Stimulated activated naive B cell treated with anti-CD40 and anti-IgM and Interleukin-4, amounts not matched to agents 10 μg/mL and 1 μg/mL and 100 μg/mL, for 72 hours (primary cell): ENCODE measurements around the gene MAML2.
A peak's percentile ranks its signal among the peaks of the same experiment; 100 is the strongest.

Source experiments
- ATAC-seq, 2 donors: fragments of 150-1000 bp; cut with Tn5 transposase; replicated peaks; 2 replicates each; pipeline ENCODE4 v1.10.0; 2021; ENCODE audit warnings: moderate library complexity in 1 of 2
- DNase-seq: peaks from one replicate; pipeline ENCODE4 v3.0.0; 2021
- H3K27ac Mint-ChIP-seq: one replicate; pipeline ENCODE4 v1.8.0; 2022; ENCODE audit warnings: mild to moderate bottlenecking, mixed read lengths
- H3K27me3 Mint-ChIP-seq, 2 donors: one replicate each; pipeline ENCODE4 v1.8.0; 2022; ENCODE audit warnings: mixed read lengths in 2 of 2
- H3K36me3 Mint-ChIP-seq, 2 donors: one replicate each; pipeline ENCODE4 v1.8.0; 2022; ENCODE audit warnings: mixed read lengths in 2 of 2, mild to moderate bottlenecking in 1 of 2
- H3K4me1 Mint-ChIP-seq, 2 donors: one replicate each; pipeline ENCODE4 v1.8.0; 2022; ENCODE audit warnings: mixed read lengths in 2 of 2, mild to moderate bottlenecking in 1 of 2
- H3K4me3 Mint-ChIP-seq, 2 donors: one replicate each; pipeline ENCODE4 v1.8.0; 2022; ENCODE audit warnings: mild to moderate bottlenecking in 2 of 2, mixed read lengths in 2 of 2, moderate library complexity in 1 of 2
- H3K9me3 Mint-ChIP-seq, 2 donors: one replicate each; pipeline ENCODE4 v1.8.0; 2022; ENCODE audit warnings: mixed read lengths in 2 of 2, mild to moderate bottlenecking in 1 of 2

The MAML2 gene

DNA sequence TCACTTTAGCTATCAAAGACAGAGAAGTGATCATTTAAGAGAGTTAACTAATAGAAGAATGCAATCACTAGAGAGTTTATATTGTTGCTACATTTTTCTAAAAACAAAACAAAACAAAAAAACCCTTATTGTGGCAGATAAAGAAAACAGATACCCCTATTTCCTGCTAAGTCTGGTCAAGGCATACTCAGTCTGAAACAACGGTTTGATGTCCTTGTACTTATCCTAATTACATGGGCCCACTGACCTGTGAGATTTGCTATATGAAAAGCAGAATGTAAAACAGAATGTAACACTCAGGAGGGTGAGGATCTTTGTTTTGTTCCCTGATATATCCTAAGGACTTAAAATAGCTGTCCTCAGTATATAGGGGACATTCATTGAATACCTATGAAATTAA, 24.6 kb downstream of the MAML2 start:
- Mint-ChIP-seq H3K27me3 (no peaks in the 10 kb centered on the region), H3K9me3 (no peaks in the 10 kb centered on the region), H3K4me1 (peaks cover 31 to 69% of the 10 kb centered on the region in 2 donors), H3K4me3 (no peak overlapping the region), H3K27ac (no peak overlapping the region), H3K36me3 (peaks cover 18 to 48% of the 10 kb centered on the region in 2 donors)
- DNase-seq = no peak
- ATAC-seq = no peak

DNA sequence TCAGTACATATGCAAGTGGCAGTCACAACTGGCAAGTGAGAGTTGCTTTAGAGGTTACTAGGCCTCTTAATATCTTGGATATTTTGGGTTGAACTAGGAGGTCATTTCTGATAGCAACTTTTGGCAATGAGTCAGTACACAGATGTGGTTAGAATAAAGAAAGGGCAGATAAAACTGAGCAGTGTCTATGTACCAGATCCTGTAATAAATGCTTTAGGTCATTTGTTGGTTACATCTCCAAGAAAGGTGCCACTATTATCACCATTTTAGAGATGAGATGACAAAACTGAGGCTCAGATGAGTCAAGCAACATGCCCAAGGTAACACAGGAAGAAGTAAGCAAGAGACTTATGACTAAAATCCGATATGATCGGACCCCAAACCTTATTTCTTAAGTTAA, 25.0 kb downstream of the MAML2 start:
- Mint-ChIP-seq H3K4me3 (no peak overlapping the region), H3K4me1 (peaks cover 35 to 73% of the 10 kb centered on the region in 2 donors), H3K36me3 (peaks cover 18 to 48% of the 10 kb centered on the region in 2 donors), H3K27ac (no peak overlapping the region), H3K9me3 (no peaks in the 10 kb centered on the region), H3K27me3 (no peaks in the 10 kb centered on the region)
- DNase-seq = no peak
- peak in 1 of 2 donors; percentile 38 for ATAC-seq

DNA sequence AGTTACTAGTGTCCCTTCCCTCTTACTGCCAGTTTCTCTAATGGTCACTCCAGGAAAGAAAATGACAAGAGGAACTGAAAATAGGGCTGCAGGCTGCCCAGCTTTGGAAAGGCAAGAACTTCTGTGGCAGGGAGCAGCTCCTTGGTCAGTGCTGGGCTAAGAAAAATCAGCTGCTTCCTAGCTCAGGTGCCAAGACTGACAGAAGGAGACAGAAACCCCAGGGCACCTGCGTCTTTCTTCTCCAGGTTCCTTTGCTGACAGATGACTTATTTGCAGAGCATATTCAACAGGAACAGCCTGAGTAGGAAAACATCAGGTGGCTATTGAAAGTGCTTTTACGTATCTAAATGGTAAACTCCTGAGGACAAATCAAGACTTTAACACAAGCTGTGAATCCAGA, 25.4 kb downstream of the MAML2 start:
- H3K36me3 Mint-ChIP-seq = peaks cover 17 to 46% of the 10 kb centered on the region in 2 donors
- no peak overlapping the region for H3K4me3 Mint-ChIP-seq
- no peak overlapping the region for H3K27ac Mint-ChIP-seq

DNA sequence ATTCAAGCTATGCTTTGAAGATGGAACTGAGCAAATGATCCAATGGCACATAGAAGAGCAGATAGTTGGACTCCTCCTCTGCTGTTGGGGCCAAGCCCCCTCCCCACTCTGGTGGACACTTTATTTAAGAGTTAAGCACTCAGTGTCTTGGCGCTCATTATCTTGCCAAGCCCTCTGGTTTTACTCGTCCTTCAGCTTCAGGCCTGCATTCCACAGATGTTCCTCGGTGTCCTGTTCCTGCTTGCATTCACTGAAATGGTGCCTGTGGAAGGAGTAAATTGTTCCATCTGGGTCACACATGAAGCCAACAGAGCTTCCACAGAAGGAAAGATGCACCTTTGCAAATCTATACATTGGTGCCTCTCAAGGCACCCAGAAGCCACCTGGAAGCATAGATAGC, 26.1 kb downstream of the MAML2 start:
- H3K27ac Mint-ChIP-seq = no peak overlapping the region

More for the DNA sequence above, 25.4 kb downstream of the MAML2 start:
- ATAC-seq (no peak), DNase-seq (no peak)
- Mint-ChIP-seq H3K4me1 (peaks cover 36 to 73% of the 10 kb centered on the region in 2 donors), H3K9me3 (no peaks in the 10 kb centered on the region), H3K27me3 (no peaks in the 10 kb centered on the region)

DNA sequence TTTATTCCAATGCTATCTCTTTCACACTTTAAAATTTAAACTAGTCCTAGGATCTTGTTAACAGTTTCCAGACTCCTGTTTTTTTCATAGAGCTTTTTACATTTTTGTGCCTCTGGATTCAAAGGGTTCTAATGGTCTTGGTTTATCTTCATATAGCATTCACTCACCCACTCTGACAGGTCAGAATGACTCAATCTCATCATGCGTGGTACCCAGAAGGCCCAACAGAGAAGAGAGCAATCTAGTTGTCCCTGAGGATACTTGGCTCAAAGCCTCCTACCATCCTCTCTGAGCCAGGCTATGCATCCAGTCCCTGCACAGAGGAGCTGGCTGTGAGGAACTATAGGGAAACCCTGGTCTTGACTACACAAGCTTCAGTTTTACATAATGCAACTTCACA, 27.5 kb downstream of the MAML2 start:
- Mint-ChIP-seq H3K4me1 (peaks cover 34 to 56% of the 10 kb centered on the region in 2 donors), H3K27me3 (no peaks in the 10 kb centered on the region), H3K9me3 (no peaks in the 10 kb centered on the region), H3K36me3 (peaks cover 17 to 36% of the 10 kb centered on the region in 2 donors), H3K27ac (no peak overlapping the region), H3K4me3 (no peak overlapping the region)
- no peak for ATAC-seq
- no peak for DNase-seq

More for the DNA sequence above, 26.1 kb downstream of the MAML2 start:
- Mint-ChIP-seq H3K36me3 (peaks cover 17 to 41% of the 10 kb centered on the region in 2 donors), H3K27me3 (no peaks in the 10 kb centered on the region), H3K4me3 (no peak overlapping the region), H3K9me3 (no peaks in the 10 kb centered on the region), H3K4me1 (peaks cover 37 to 69% of the 10 kb centered on the region in 2 donors)
- no peak for ATAC-seq
- no peak for DNase-seq

DNA sequence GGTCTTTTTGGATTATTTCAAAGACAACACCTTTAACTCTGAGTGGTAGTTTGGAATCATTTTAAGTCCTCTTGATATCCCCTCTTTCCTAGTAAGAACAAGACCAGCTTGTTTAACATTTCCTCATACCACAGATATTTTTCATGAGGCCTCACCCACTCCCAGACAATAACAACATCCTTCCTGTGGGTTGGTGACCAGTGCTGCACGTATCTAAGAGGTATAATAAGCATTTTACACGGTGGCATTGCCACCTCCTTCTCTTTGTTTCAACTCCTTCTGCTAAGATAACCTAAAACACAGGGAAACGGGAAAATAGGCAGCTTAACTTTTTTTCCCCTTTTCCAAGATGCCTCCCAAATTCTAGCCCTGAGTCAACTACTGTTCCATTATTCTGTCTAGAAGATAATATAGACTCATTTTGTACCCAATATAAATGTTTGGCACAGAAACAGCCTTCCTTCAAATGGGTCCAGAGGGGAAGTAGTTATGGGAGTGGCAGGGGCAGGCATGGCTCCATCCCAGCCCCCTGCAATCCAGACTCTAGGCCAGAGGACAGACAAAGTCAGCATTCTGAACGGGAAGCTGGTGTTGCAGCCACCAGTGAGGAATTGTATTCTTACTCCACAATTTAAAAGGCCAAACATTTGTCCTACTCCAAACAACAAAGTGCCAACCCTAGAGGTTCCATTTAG, 28.5 kb downstream of the MAML2 start:
- no peaks in the 10 kb centered on the region for H3K9me3 Mint-ChIP-seq
- peak overlapping the region; percentile 57 for H3K27ac Mint-ChIP-seq
- ATAC-seq (no peak), DNase-seq (no peak)
- no peak overlapping the region for H3K4me3 Mint-ChIP-seq
- H3K4me1 Mint-ChIP-seq = peaks cover 30 to 57% of the 10 kb centered on the region in 2 donors
- no peaks in the 10 kb centered on the region for H3K27me3 Mint-ChIP-seq
- H3K36me3 Mint-ChIP-seq = peaks cover 17 to 35% of the 10 kb centered on the region in 2 donors

DNA sequence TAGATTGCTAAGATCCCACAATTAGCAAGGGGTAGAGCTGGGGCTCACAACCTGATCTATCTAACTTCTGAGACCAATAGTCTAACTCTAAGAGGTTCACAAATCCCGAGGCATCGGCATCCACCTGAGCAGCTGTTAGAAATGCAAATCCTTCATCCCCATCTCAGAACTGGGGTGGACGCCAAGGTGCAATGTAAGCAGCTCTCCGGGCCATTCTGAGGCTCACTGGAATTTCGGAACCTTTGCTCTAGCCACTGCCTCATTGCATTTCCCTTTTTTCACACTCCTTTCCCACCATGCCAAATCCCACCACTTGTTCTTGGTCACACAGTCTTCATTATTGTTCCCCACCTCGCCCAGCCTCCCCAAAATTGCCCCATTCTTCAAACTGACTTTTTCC, 29.8 kb downstream of the MAML2 start:
- no peak for DNase-seq
- ATAC-seq = no peak
- Mint-ChIP-seq H3K9me3 (no peaks in the 10 kb centered on the region), H3K4me1 (peaks cover 32 to 68% of the 10 kb centered on the region in 2 donors), H3K27me3 (no peaks in the 10 kb centered on the region), H3K4me3 (no peak overlapping the region), H3K36me3 (peaks cover 17 to 35% of the 10 kb centered on the region in 2 donors), H3K27ac (no peak overlapping the region)

DNA sequence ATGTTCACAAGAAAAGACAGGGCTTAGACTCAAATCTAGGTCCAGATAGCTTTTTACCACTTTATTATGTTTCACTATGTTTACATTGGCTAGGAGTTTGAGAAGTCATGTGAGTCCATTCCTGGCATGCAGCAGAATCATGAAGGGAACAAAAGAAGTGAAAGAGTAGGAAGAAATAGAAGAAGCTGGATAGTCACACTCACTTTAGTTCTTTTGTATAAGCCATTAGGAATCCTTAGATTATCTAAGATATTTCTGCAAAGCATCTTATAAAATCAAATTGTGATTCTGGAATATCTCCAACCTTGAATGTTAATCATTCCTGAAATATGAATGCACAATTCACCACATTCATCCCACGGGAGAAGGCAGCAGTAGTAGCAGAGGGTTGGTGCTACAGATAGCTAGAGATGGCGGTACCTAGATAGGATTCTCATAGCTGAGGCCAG, 31.9 kb downstream of the MAML2 start:
- Mint-ChIP-seq H3K4me1 (peaks cover 35 to 68% of the 10 kb centered on the region in 2 donors), H3K4me3 (no peak overlapping the region), H3K36me3 (peaks cover 5 to 29% of the 10 kb centered on the region in 2 donors), H3K27ac (no peak overlapping the region), H3K27me3 (no peaks in the 10 kb centered on the region), H3K9me3 (no peaks in the 10 kb centered on the region)
- ATAC-seq = no peak
- no peak for DNase-seq

DNA sequence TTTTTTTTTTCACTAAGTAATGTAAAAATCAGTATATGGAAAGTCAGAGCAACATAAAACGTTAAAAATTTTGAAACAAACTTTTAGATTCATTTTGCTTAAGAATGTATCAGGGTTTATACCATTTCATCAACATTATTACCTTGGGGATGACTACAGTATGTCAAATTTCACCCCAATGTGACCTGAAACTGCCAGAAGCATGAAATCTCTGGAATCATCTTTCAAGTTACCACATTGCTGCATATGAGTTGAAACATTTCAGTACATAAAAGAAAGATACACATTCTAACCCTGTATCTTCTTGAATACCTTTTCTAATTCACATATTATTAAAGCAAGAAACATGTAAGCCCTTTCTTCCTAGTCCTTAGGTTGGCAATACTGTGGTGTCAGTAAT, 32.8 kb downstream of the MAML2 start:
- no peak for ATAC-seq
- peaks cover 2 to 23% of the 10 kb centered on the region in 2 donors for H3K36me3 Mint-ChIP-seq
- no peaks in the 10 kb centered on the region for H3K9me3 Mint-ChIP-seq
- no peak overlapping the region for H3K4me3 Mint-ChIP-seq
- no peaks in the 10 kb centered on the region for H3K27me3 Mint-ChIP-seq
- DNase-seq = no peak
- H3K27ac Mint-ChIP-seq = no peak overlapping the region
- H3K4me1 Mint-ChIP-seq = peaks cover 29 to 60% of the 10 kb centered on the region in 2 donors

DNA sequence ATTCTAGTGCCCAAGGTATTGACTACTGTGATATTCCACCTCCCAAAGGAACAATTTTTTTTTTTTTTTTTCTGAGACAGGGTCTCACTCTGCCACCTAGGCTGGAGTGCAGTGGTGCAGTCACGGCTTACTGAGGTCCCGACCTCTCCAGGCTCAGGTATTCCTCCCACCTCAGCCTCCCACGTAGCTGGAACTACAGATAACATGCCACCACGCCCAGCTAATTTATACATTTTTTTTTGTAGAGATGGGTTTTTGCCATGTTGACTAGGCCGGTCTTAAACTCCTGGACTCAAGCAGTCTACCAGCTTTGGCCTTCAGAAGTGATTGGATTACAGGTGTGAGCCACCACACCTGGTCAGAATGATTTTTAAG, 33.4 kb downstream of the MAML2 start:
- H3K36me3 Mint-ChIP-seq = peaks cover 2 to 20% of the 10 kb centered on the region in 2 donors
- no peak overlapping the region for H3K27ac Mint-ChIP-seq
- H3K27me3 Mint-ChIP-seq = no peaks in the 10 kb centered on the region
- no peak overlapping the region for H3K4me3 Mint-ChIP-seq
- DNase-seq (no peak), ATAC-seq (no peak)
- no peaks in the 10 kb centered on the region for H3K9me3 Mint-ChIP-seq
- H3K4me1 Mint-ChIP-seq = peaks cover 26 to 54% of the 10 kb centered on the region in 2 donors

DNA sequence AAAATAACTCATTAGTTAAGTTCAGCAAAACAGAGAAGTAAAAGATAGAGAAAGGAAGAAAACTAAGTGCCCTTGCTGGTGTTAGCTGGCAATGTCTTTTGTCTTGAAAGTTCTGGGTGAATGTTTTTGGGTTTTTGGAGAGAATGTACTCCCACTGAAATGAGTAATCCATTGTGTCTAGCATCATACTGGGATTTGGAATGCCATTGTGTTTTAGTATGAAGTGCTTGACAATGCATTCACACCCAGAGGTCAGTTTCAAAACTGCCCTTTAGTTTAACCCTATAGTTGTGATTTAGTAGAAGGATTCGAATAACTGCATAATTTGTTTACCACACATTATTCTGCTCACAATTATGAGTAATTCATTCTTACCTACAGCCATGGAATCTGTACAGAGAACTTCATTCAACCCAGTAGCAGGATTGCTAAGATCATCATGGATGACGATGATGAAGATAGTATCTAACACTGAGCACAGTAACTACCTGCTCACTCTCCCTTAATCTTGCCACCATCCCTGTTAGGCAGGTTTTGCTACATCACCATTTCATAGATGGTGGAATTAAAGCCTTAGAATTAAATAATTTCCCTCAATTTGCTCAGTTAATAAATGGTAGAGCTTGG, 33.9 kb downstream of the MAML2 start:
- Mint-ChIP-seq H3K9me3 (no peaks in the 10 kb centered on the region), H3K4me1 (peaks cover 22 to 49% of the 10 kb centered on the region in 2 donors), H3K4me3 (no peak overlapping the region), H3K27me3 (no peaks in the 10 kb centered on the region), H3K36me3 (peaks cover 2 to 17% of the 10 kb centered on the region in 2 donors), H3K27ac (no peak overlapping the region)
- no peak for DNase-seq
- no peak for ATAC-seq

DNA sequence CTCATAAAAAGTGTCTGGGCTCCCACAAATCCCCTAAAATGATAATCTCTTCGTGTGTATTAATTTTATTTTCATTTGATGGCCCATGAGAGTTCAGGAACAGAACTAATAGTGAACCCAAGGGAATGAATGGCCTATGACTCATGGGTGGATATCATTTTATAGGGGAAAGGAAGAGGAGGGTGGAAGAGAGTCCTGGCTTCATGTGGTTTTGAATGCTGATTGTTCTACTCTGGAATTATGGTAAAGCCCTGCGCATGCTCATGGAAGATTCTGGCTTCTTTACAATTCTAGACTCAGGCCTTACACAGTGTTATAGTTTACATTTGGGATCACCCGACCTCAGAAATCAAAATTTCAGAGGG, 35.2 kb downstream of the MAML2 start:
- peaks cover 23 to 46% of the 10 kb centered on the region in 2 donors for H3K4me1 Mint-ChIP-seq
- DNase-seq (no peak), ATAC-seq (no peak)
- peaks cover 2 to 10% of the 10 kb centered on the region in 2 donors for H3K36me3 Mint-ChIP-seq
- peak overlapping the region; percentile 42 for H3K27ac Mint-ChIP-seq
- H3K9me3 Mint-ChIP-seq = no peaks in the 10 kb centered on the region
- peak overlapping the region; percentile 28 to 52 for H3K4me3 Mint-ChIP-seq
- no peaks in the 10 kb centered on the region for H3K27me3 Mint-ChIP-seq

DNA sequence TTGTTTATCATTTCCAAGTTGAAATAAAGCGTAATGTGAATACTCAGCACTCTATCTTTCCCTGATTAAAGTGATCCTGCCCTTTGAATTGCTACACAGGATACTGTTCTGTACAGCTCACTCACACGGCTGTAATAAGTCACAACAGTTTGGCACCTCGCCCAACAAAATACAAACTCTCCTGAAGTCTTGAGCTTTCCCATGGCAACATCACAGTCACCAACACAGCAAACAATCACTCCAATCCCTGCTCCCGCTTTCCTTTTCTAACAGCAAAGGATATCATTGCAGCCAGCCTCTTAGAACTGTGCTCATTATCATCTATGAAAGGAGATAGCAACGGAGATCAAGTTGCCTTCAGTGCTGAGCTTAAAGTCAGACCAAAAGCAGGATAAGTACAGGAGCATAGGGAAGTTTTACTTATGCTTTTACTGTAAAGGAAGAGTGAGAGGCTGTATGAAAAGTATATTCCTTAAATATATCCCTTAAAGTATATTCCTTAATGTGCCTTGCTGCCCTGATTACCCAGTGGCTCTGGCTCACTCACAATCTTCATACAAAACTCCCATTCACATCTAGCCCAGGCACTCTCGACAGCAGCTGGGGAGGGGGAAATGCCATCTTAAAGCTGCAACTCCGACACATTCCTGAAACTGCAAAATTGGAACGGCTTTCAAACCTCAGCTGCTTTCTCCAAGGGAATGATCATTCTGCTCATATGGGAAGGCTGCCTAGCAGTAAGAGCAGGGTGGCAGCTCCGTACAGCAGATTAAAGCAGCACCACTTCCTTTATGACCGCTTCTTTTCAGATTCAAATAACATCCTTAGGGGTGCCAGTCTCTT, 35.8 kb downstream of the MAML2 start:
- Mint-ChIP-seq H3K27ac (peak overlapping the region; percentile 42), H3K9me3 (no peaks in the 10 kb centered on the region), H3K4me3 (peak overlapping the region; percentile 37 to 52), H3K4me1 (peaks cover 25 to 52% of the 10 kb centered on the region in 2 donors), H3K27me3 (no peaks in the 10 kb centered on the region), H3K36me3 (peaks cover 2 to 10% of the 10 kb centered on the region in 2 donors)
- no peak for DNase-seq
- peak in 1 of 2 donors; percentile 29 for ATAC-seq

DNA sequence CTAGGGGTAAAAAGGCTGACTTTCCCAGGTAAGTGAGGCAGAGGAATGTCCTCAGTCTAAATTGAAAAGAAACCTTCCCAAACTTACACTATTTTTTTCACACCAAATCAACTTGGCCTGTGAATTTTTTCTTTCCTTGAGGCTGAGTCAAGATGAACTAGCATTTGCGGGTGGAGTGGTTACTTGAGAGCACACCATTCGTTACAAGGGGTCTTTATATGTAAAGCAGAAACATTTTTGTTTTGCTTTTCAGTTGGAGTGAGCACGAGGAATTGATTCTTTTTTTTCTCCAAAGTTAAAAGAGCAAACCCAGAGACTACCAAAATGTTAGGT, 36.4 kb downstream of the MAML2 start:
- H3K27me3 Mint-ChIP-seq = no peaks in the 10 kb centered on the region
- no peak overlapping the region for H3K27ac Mint-ChIP-seq
- H3K9me3 Mint-ChIP-seq = no peaks in the 10 kb centered on the region
- DNase-seq = no peak
- peaks cover 25 to 54% of the 10 kb centered on the region in 2 donors for H3K4me1 Mint-ChIP-seq
- H3K4me3 Mint-ChIP-seq = peak overlapping the region in 1 of 2 donors; percentile 37
- H3K36me3 Mint-ChIP-seq = peaks cover 2 to 10% of the 10 kb centered on the region in 2 donors
- ATAC-seq = peak in 1 of 2 donors; percentile 10
